ENCODE data around the gene TNMD. TPM values are rescaled to one million over a fixed set of nuclear protein-coding genes. Genes with fewer than 3 reads are reported as not detected.

Gene TNMD
- total RNA-seq, 1 donor from 2014 or later: not detected

GRCh38 chrX:100643956-100644860 is 59.5 kb downstream of the TNMD start, which contains the start of gene SRPX2:
SRPX2 (plus strand) TSS chrX:100644199; CDS start chrX:100646323, 2,124 bp downstream.
- no peak for DNase-seq

GRCh38 chrX:100645106-100645505 is 60.4 kb downstream of the TNMD start:
- no peak for DNase-seq

- DNase-seq: no peak
Measured at GRCh38 chrX:100647095-100647494, 62.4 kb downstream of the TNMD start.

GRCh38 chrX:100647739-100648138 is 63.0 kb downstream of the TNMD start:
- no peak for DNase-seq

DNA sequence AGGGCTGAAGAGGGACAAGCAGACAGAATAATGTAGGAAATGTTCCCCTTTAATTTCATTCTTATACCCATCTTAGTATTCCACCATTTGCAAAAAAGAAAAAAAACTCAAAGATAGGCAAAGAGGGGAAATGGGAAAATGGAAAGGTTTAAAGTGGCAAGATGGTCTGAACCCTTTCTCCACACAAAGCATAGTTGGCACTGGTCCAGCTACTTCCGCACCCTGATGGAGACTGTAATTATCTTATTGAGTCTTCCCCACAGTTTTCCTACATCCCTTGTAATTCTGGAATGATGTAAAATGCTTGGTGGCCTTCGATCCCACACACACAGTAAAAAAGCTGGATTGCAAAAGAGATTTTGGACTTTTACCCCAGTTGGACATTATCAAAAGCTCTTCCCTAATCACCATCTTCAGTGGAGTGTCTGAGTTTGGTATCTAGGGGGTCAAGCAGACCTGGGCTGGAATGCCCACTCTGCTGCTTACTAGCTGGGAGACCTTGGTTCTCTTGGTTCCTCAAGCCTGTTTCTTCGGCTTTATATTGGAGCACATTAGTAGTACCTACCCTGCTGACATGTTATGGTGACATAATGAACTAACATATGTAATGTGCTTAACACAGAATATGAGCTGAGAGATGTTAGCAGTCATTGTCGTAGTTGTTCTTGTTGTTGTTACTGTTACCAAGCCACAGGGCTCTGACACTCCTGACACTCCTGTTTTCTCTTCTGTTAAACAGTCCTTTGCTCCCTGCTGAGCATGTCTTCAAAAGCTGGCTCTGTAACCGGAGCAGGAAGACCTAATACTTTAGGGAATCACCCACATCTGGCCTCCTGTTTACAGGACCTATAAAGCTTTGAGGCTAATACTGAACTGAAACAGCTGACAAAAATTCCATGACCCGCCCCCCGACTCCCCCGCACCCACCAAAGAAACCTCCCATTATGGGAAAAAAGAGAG is 64.0 kb downstream of the TNMD start:
- no peak for DNase-seq

Other genes starting within 250 kb of the TNMD start
- 25.7 TPM for gene PCDH19, start 174.7 kb upstream of the TNMD start, total RNA-seq
- 32.1 TPM for gene TSPAN6, start 51.9 kb downstream of the TNMD start, total RNA-seq
- 1.2 TPM for gene SRPX2, start 59.3 kb downstream of the TNMD start, total RNA-seq
- 2.3 TPM for gene SYTL4, start 147.2 kb downstream of the TNMD start, total RNA-seq
- gene CSTF2, start 235.5 kb downstream of the TNMD start, total RNA-seq: 14.5 TPM